Natural killer cell (primary cell): ENCODE data around the gene FBXO36. TPM values are rescaled to one million over a fixed set of nuclear protein-coding genes. Genes with fewer than 3 reads are reported as not detected.

Source experiments
- ATAC-seq, 3 donors: fragments of 150-1000 bp in 2 of 3; fragments of 200-7000 bp in 1 of 3; cut with Tn5 transposase; 1 replicate in 1 of 3; 2 replicates in 2 of 3; pipeline ENCODE4 v1.10.0; 2021; ENCODE audit warnings: mild to moderate bottlenecking in 2 of 3, moderate library complexity in 2 of 3
- DNase-seq, 2 donors: peaks; one replicate each; pipeline versions ENCODE4 v3.0.0 to v3.0.0-alpha.2; 2013 to 2021; ENCODE audit warnings: mixed read lengths in 1 of 2
- H3K27ac ChIP-seq: one replicate; pipeline ENCODE4 v1.5.1; 2013; ENCODE audit warnings: mild to moderate bottlenecking, low read length
- H3K27me3 ChIP-seq: one replicate; pipeline ENCODE4 v1.6.1; 2013; ENCODE audit warnings: low read length; ENCODE audit not compliant: control insufficient read depth, insufficient read depth
- H3K36me3 ChIP-seq: one replicate; pipeline ENCODE4 v1.6.1; 2013; ENCODE audit warnings: low read length; ENCODE audit not compliant: control insufficient read depth, insufficient read depth
- H3K4me1 ChIP-seq: one replicate; pipeline ENCODE4 v1.6.1; 2013; ENCODE audit warnings: low read length; ENCODE audit not compliant: control insufficient read depth, insufficient read depth
- H3K4me3 ChIP-seq: one replicate; pipeline ENCODE4 v1.5.1; 2013; ENCODE audit warnings: low read length
- H3K9me3 ChIP-seq: one replicate; pipeline ENCODE4 v1.6.1; 2013; ENCODE audit warnings: low read length; ENCODE audit not compliant: control insufficient read depth, insufficient read depth
- H3K27ac Mint-ChIP-seq, 2 donors: one replicate each; pipeline ENCODE4 v1.8.0; 2022; ENCODE audit warnings: mild to moderate bottlenecking in 2 of 2, mixed read lengths in 2 of 2, moderate library complexity in 1 of 2
- H3K27me3 Mint-ChIP-seq, 2 donors: one replicate each; pipeline ENCODE4 v1.8.0; 2022; ENCODE audit warnings: low read depth in 2 of 2, mixed read lengths in 2 of 2
- H3K36me3 Mint-ChIP-seq: one replicate; pipeline ENCODE4 v1.8.0; 2022; ENCODE audit warnings: mixed read lengths
- H3K4me1 Mint-ChIP-seq, 2 donors: one replicate each; pipeline ENCODE4 v1.8.0; 2022; ENCODE audit warnings: mixed read lengths in 2 of 2
- H3K4me3 Mint-ChIP-seq: one replicate; pipeline ENCODE4 v1.8.0; 2022; ENCODE audit warnings: mild to moderate bottlenecking, moderate library complexity, mixed read lengths
- H3K9me3 Mint-ChIP-seq, 2 donors: one replicate each; pipeline ENCODE4 v1.8.0; 2022; ENCODE audit warnings: mixed read lengths in 2 of 2
- WGBS: methylation state at CpG from one replicate; pipeline ENCODE4 v1.1.7; 2013; ENCODE audit warnings: missing lambda C conversion rate; ENCODE audit not compliant: insufficient coverage; 5-methylcytosine and 5-hydroxymethylcytosine counted together
- intact Hi-C: fragments of 100-400 bp; cut with micrococcal nuclease; formaldehyde crosslinking; loops from one replicate; pipeline ENCODE4 v1.14.2; 2022
- total RNA-seq, 4 donors: library from RNA; stranded (reverse); fragments of 120-200 nt in 1 of 4; gene quantifications; one replicate each; pipeline versions ENCODE4 v1.2.3 to v1.2.4, GENCODE V29; 2013 to 2022
- TF ChIP-seq, protein P1 (sequence below): fragments of 200-600 bp; IDR thresholded peaks from one replicate; pipeline ENCODE4 v1.8.0; 2022; ENCODE audit warnings: antibody characterized with exemption

The FBXO36 gene
- total RNA-seq, 3 donors from 2014 or later (not counting 1 experiment from before 2014, with no cell fraction given) = 1.2 to 1.8 (median 1.5) TPM

DNA sequence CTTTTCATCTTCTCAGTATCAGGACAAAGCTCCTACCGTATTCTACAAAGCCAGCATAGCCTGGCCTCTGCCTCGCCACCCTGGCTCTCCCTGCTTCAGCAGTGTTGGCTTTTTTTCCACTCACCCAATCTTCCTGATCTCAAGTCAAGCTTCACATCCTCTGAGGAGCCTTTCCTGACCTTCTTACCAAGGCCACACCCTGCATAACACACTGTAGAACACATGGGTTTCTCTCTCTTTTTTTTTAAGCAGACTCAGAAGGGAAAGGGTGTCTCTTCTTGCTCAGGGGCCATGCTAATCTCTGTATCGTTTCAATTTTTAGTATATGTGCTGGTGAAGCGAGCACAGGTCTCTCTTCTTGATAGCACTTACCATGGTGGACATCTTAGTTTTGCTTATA is 15.2 kb downstream of the FBXO36 start:
- no peak overlapping the region for H3K4me3 ChIP-seq
- H3K27me3 ChIP-seq = no peaks in the 10 kb centered on the region
- WGBS = 95% methylated on average over 4 of the region's 4 CpGs
- no peaks in the 10 kb centered on the region for H3K27me3 Mint-ChIP-seq
- H3K36me3 ChIP-seq = no peaks in the 10 kb centered on the region
- H3K4me1 Mint-ChIP-seq = no peaks in the 10 kb centered on the region
- no peak for DNase-seq
- no peak overlapping the region for H3K4me3 Mint-ChIP-seq
- intact Hi-C loops = no loop called here
- H3K9me3 ChIP-seq = no peaks in the 10 kb centered on the region
- TF ChIP-seq, protein P1, sequence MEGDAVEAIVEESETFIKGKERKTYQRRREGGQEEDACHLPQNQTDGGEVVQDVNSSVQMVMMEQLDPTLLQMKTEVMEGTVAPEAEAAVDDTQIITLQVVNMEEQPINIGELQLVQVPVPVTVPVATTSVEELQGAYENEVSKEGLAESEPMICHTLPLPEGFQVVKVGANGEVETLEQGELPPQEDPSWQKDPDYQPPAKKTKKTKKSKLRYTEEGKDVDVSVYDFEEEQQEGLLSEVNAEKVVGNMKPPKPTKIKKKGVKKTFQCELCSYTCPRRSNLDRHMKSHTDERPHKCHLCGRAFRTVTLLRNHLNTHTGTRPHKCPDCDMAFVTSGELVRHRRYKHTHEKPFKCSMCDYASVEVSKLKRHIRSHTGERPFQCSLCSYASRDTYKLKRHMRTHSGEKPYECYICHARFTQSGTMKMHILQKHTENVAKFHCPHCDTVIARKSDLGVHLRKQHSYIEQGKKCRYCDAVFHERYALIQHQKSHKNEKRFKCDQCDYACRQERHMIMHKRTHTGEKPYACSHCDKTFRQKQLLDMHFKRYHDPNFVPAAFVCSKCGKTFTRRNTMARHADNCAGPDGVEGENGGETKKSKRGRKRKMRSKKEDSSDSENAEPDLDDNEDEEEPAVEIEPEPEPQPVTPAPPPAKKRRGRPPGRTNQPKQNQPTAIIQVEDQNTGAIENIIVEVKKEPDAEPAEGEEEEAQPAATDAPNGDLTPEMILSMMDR = no peak
- no peaks in the 10 kb centered on the region for H3K9me3 Mint-ChIP-seq
- H3K27ac Mint-ChIP-seq = no peak overlapping the region
- ATAC-seq = no peak
- no peak overlapping the region for H3K27ac ChIP-seq
- no peaks in the 10 kb centered on the region for H3K4me1 ChIP-seq
- H3K36me3 Mint-ChIP-seq = no peaks in the 10 kb centered on the region

DNA sequence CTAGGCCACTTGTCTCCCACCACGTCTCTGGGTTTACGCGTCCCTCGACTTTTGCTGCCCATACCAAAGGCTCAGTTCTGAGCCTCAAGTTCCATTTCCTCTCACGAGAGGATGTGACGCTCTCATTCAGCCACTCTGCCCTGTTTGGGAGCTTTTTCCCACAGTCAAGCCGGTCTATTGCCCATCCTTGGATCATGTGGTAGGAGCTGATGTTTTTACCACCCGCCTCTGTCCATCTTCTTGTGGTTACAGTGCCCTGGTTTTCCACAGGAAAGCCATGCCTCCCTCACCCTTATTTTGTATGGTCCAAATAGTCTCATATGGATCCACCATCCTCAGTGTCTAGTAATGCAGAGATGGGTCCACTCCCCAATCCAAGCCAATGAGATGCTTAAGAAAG is 20.4 kb downstream of the FBXO36 start:
- TF ChIP-seq, protein P1 = no peak
- H3K27ac Mint-ChIP-seq = no peak overlapping the region
- intact Hi-C loops = no loop called here
- no peaks in the 10 kb centered on the region for H3K4me1 ChIP-seq
- no peaks in the 10 kb centered on the region for H3K27me3 ChIP-seq
- WGBS = 90% methylated on average over 8 of the region's 8 CpGs
- no peaks in the 10 kb centered on the region for H3K9me3 ChIP-seq
- ATAC-seq (no peak), DNase-seq (no peak)
- no peak overlapping the region for H3K27ac ChIP-seq
- H3K27me3 Mint-ChIP-seq = no peaks in the 10 kb centered on the region
- H3K36me3 Mint-ChIP-seq = no peaks in the 10 kb centered on the region
- no peaks in the 10 kb centered on the region for H3K36me3 ChIP-seq
- no peaks in the 10 kb centered on the region for H3K9me3 Mint-ChIP-seq
- no peaks in the 10 kb centered on the region for H3K4me1 Mint-ChIP-seq
- H3K4me3 Mint-ChIP-seq = no peak overlapping the region
- no peak overlapping the region for H3K4me3 ChIP-seq

DNA sequence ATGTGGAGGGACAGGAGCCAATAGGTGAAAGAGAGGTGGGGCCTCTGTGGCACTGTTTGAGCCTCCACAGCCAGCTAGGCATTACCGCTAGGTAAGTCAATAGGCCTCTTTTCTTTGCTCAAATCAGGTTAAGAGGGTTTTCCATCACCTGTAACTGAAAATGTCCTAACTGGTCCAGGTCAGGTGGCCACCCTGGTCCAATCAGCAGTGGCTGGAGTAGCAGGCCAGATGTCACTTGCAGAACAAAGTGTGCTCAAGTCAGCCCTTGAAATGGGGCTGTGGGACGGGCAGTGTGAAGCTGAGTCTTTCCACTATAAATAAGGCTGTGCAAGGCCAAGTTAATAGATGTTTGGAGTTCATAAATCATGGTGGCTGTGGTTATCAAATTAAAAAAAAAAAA is 20.9 kb downstream of the FBXO36 start:
- H3K4me3 ChIP-seq = no peak overlapping the region
- no peaks in the 10 kb centered on the region for H3K27me3 ChIP-seq
- no peak overlapping the region for H3K27ac ChIP-seq
- DNase-seq (no peak), ATAC-seq (no peak)
- H3K4me1 ChIP-seq = no peaks in the 10 kb centered on the region
- H3K9me3 ChIP-seq = no peaks in the 10 kb centered on the region
- no peak overlapping the region for H3K27ac Mint-ChIP-seq
- no peaks in the 10 kb centered on the region for H3K27me3 Mint-ChIP-seq
- H3K9me3 Mint-ChIP-seq = no peaks in the 10 kb centered on the region
- intact Hi-C loops = no loop called here
- TF ChIP-seq, protein P1 = no peak
- H3K4me3 Mint-ChIP-seq = no peak overlapping the region
- H3K36me3 ChIP-seq = no peaks in the 10 kb centered on the region
- no peaks in the 10 kb centered on the region for H3K36me3 Mint-ChIP-seq
- 88% methylated on average over 2 of the region's 2 CpGs for WGBS
- no peaks in the 10 kb centered on the region for H3K4me1 Mint-ChIP-seq

DNA sequence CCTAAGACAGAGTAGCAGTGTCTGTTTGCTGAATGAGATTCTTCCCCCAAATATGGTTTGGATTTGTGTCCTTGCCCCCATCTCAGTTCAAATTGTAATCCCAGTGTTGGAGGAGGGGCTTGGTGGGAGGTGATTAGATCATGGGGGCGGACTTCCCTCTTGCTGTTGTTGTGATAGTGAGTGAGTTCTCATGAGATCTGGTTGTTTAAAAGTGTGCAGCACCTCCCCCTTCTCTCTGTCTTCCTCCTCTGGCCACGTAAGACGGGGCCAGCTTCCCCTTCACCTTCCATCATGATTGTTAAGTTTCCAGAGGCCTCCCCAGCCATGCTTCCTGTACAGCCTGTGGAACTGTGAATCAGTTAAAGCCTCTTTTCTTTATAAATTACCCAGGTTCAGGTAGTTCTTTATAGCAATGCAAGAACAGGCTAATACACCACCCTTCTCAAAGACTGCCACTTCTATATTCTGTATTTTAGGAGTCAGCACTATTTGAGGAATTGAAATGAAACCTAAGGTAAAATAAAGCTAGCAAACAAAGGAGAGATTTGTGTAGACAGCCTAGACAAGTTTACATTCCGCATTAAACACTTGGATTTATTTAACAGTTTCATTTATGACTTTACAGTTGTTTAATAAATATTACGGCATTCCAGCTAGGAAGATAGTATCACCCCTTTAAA is 21.6 kb downstream of the FBXO36 start:
- DNase-seq (no peak), ATAC-seq (no peak)
- Histone ChIP-seq H3K4me1 (no peaks in the 10 kb centered on the region), H3K27me3 (no peaks in the 10 kb centered on the region), H3K36me3 (no peaks in the 10 kb centered on the region), H3K27ac (no peak overlapping the region), H3K4me3 (no peak overlapping the region), H3K9me3 (no peaks in the 10 kb centered on the region)
- Mint-ChIP-seq H3K36me3 (no peaks in the 10 kb centered on the region), H3K27ac (no peak overlapping the region), H3K4me1 (no peaks in the 10 kb centered on the region), H3K9me3 (no peaks in the 10 kb centered on the region), H3K27me3 (no peaks in the 10 kb centered on the region), H3K4me3 (no peak overlapping the region)
- 48% methylated on average over 2 of the region's 5 CpGs for WGBS
- TF ChIP-seq, protein P1 = no peak
- intact Hi-C loops = no loop called here
